GM19025 (cell line): ENCODE results near the gene PIK3IP1.

Source experiments
- ATAC-seq: cut with Tn5 transposase; IDR thresholded peaks from one replicate; pipeline ENCODE4 v1.9.1; 2021; ENCODE audit warnings: mild to moderate bottlenecking, low read depth, moderate library complexity; ENCODE audit not compliant: unreplicated experiment

PIK3IP1 gene

DNA sequence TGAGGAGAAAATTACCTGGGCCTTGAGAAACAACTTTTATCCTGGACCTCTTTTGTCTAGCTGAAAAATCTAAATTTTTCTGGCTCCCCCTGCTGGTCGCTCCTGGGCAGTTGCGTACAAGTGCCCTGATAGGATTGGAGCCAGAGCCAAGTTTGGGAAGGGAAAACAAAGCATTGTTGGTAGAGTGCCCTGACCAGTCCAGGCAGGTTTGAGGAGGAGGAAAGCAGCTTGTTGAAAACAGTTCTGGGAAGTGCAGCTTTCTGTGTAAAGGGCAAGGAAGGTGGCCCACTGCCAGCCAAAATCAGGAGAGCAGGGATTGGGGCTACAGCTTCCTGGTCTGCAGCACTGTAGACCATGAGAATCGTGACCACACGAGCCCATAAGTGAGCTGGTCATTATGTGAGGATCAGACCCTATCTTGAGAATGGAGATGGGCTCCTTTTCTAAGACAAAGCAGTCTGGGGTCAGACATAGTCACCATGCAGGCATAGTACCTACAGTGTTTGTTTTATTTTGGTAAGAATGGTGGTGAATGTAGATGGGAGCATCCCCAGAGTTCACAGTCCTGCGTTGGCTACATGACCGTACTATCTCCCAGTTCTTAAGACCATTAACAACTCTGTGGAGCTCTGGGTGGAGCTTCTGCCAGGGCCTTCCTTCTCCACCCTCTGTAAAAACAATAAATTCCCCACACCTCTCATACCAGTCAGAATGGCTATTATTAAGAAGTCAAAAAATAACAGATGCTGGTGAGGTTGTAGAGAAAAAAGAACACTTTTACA, 21.3 kb upstream of the PIK3IP1 start:
- no peak for ATAC-seq

DNA sequence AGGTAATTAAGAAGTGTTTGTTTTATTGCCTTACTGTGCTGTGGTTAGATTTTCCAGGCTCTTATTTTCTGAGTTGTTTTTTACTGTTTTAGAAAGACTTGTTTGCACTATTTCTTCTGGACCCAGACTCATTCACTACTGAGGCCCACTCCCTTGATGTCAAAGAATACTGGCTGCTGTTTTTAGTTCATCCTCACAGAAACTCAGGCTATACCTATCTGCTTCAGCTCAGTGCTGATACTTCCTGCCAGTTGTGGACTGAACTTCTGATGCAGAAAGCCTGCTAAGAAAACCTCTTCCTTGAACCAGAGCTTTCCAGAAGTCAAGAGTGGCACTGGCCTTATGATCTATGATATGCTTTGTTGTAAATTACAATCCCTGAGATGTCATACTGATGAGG, 15.9 kb upstream of the PIK3IP1 start:
- ATAC-seq = no peak

DNA sequence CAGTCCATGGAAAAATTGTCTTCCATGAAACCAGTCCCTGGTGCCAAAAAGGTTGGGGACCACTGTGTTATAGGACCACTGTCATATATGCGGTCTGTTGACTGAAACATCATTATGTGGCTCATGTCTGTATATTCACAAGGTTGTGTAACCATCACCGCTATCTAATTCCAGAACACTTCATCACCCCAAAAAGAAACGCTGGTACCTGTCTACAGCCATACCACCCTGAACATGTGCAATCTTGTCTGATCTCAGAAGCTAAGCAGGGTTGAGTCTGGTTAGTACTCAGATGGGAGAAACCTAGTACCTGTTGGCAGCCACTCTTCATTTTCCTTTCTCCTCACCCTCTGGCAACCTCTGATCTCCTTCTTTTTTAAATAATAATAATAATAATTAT, 12.9 kb upstream of the PIK3IP1 start:
- ATAC-seq = no peak

DNA sequence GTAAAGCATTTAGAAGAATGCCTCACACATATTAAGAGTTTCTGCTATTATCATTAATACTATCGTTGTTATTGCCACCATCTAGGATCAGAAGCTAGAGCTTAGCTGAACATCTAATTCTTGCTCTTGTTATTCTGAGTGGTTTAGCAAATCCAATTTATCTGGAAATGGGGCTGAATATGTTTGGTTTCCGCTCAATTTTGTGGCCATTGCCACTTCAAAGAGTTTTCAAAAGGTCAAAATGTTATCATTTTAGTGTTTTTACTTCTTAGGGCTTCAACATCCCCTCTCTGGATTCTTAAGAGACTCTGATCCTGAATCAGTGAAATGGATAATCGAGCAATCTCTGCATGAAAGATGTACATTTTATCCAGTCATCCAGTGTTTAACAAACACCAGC, 10.2 kb upstream of the PIK3IP1 start:
- ATAC-seq = no peak

DNA sequence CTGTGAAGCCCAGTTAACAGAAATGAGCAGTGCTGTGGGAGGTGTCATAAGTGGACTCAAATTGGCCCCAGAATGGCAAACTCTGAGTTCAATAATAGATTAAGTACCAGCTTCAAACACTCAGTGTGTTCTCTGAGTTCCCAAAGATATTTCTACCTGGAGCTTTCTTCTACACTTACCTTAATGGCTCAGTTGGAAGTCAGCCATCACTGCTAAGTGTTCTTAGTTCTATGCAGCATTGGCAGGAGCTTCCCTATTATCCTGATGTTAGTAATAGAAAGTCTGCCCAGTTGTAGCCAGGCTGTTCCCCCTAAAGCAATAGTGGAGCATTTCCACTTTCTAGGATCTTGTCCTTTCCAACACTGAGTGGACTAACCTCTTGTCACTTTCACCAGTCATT, 9.7 kb upstream of the PIK3IP1 start:
- no peak for ATAC-seq

DNA sequence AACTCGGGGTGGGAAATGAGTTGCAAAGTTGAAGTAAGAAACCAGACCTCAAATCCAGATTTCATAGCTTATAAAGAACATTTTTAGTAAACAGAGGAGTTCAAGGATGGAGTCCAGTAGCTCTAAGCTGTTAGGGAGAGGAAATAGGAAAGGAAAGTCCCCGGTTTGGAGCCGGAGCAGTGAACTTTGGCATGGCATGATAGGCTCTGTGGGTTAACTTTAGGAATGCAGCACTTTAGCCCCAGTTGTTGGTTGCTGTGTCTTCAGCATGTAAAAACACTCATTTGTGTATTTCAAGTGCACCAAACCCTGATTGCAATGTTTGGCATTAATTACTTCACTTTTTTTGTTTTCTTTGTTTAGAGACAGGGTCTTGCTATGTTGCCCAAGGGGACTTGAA, 8.6 kb upstream of the PIK3IP1 start:
- ATAC-seq = no peak

DNA sequence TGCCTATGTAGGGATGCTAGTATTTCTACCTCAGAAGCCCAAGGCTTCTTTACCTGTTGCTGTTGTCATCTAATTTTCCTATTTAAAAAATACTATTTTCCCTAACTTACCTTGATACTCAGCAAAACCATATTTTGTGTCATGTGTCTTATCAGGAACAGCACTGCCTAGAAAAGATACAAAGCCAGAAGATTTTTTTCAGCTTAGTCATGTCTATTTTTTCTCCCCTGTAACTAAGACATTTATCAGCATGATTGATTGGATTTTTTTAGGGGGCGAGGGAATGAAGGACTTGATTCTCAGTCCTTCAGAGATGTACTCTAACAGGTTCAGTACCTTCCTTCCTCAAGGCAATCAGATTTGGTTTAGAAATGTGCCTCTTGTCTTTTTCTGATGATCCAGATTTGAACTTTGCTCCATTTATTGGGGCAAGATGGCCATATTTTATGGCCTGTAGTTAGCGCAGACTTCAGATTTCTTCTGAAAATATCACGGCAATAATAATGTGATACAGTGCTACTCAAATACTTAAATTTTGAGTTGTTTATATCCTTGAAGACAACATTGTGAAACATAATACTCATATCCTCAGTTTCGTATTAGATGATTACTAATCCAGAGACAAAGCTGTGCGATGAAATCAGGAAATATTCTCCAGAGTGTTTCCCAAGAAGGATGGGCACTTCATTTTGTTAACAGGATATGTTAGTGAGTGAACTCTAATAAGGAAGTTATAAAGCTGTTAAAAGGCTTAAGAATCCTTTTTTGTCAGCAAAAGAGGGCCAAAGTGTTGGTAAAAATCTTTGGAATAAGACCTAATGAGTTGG, 3.8 kb upstream of the PIK3IP1 start:
- no peak for ATAC-seq

DNA sequence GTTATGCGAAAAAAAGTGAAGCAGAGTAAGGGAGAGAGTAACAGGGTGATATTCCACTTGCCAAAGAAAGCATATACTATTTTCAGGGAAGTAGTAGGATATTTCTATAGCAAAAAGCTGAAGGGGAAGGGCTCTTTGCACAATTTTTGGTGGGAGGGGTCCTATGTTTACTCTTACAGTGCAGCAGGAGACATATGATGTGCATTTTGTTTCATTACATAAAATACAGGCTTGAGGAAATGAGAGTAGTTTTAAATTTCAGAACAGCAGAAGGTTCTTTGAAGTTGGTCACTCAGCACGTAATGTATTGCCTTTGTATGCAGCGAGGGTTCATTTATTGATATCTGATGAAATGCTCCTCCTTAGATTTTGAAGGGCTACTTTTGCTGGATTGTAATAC, 3.1 kb upstream of the PIK3IP1 start:
- ATAC-seq = no peak

DNA sequence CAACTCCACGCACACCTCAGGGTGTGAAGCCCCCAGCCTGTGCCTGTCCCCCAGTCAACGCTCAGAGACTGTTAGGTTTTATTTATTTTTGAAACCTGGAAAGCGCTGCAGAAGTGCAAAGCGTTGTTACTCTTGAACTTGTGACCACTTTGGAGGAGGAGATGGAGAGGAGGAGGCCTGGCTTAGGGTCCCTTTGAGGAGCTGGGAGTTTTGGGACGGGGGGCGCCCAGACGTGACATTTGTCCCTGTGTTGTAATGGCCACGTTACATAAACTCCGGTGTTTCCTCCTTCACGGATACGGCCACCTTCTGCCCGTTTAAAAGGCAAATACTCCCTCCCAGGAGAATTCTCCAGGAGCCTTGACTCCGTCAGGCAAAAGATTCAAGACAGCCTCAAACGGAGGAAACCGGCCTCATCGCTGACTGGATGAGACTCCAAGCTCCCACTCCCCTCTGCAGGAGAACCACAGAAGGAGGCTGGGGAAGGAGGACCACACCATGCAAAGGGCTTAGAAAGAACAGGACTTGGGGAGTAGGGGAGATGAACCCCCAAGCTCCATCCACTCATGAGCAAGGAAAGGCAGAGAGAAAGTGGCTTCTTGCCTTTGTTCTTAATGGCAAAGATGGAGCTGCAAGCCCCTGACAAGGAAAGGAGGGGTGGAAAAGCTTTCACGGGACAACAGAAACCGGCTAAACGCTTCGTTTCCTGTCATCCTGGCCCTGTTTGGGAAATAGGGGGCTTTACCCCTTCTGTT, 630 bp downstream of the PIK3IP1 start:
- ATAC-seq = no peak

DNA sequence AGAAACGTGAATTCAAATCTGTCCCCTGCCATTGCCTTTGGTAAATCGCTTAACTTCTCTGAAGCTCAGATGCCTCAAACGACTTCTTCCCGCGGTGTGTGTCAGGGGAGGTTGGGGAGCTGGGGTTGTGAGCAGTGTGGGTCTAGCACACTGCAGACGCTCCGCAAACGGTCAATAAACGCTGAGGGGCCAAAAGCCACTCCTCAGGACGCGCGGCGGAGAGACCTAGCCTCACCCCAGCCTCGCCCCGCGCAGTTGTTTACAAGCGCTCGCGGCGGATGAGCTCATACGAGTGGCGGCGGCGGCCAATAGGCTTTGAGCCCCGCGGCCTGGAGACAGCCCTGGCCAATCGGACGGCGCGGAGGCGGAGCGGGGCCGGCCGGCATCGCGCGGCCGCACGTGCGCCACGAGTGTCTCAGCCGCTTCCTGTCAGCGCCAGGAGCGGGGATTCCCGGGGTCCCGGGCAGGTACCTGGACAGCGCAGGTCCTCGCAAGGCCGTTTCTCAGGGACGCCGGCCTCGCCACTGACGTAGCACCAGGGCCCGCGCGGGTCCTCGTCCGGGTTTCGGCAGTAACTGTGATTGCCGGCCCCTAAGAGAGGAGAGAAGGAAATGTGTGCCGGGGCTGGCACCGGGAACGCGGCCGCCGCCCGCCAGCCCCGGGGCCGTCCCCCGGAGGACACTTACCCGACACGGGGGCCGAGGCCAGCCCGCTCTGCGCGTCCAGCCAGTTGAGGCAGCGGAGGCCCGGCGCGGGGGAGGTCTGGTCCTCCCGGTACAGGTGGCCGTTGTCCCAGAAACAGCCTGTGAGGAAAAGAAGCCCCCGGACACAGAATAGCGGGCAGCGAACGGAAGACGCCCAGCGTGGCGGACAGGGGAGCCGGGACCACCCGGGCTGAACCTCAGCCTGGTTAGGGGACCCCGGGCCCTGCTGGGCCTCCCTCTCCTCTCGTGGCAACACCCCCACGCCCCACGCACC, 1.5 kb downstream of the PIK3IP1 start:
- peak; percentile 90 for ATAC-seq

DNA sequence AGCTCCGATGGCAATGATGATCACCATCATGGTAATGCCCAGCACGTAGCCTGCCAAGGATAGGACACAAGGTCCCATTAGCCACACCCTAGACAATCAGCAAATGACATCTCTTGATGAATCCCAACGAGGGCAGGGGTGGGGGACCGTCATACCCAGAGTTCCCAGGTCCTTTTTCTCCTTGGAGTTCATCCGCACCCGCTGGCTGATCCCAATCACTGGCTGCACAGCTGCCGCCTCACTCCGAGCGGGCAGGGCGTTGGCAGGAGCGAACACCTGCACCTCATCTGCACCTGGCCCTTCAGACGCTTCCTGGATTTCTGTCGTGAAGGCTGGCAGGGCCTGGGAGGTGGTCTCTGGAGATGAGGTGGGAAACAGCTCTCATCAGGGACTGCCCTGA, 2.9 kb downstream of the PIK3IP1 start:
- ATAC-seq = no peak

DNA sequence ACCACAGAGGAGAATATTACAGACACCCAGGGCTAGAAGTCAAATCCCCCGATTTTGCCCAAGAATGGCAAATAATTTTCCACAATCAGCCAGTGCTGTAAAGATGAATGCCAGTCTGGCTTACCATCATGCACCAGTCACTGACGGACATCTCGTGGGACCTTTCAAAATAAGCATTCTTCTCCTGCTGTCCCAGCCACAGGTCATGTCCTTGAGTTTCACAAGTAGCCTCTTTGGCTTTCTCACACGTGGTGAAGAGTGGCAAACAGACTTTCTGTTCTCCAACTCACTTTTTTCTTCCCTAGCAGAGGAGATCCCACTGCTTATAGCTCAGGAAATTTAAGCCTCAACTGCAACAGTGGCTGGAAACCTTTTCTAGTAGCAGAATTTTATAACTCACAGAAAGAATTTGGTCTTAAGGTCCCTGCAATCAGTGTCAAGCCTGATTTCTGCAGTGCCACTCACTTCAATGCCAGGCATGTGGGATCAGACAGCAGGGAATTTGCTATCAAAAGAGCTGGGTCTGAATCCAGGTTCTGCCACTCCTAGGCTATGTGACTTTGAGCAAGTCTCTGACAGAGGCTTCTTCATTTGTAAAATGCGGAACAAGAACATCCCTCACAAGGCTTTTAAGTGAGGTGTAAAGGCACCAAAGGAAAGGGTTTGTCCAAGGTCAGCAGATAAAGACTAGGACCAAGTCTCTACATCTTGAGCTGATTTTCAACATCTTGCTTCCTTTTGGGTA, 3.6 kb downstream of the PIK3IP1 start:
- no peak for ATAC-seq

DNA sequence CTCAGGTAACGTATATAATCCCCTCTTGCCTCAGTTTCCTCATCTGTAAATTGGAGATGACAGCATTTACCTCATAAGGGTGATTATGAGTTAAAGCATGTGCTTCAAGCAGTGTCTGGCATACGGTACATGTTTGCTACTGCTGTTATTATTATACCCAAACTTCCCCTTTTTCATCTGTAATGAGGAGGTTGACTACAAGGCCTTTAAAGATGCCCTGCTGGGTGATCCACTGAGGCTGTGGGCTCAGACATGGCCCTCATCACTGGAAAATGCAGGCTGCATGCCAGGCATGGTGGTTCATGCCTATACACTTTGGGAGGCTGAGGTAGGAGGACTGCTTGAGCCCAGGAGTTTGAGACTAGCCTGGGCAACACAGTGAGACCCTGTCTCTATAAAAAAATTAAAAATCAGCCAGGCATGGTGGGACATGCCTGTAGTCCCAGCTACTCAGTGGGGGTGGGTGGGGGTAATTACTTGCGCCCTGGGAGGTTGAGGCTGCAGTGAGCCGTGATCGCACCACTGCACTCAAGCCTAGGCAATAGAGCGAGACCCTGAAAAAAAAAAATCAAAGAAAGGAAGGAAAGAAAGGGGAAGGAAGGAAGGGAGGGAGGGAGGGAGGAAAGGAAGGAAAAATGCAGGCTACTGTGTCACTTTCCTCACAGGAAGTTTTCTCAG, 4.3 kb downstream of the PIK3IP1 start:
- no peak for ATAC-seq

DNA sequence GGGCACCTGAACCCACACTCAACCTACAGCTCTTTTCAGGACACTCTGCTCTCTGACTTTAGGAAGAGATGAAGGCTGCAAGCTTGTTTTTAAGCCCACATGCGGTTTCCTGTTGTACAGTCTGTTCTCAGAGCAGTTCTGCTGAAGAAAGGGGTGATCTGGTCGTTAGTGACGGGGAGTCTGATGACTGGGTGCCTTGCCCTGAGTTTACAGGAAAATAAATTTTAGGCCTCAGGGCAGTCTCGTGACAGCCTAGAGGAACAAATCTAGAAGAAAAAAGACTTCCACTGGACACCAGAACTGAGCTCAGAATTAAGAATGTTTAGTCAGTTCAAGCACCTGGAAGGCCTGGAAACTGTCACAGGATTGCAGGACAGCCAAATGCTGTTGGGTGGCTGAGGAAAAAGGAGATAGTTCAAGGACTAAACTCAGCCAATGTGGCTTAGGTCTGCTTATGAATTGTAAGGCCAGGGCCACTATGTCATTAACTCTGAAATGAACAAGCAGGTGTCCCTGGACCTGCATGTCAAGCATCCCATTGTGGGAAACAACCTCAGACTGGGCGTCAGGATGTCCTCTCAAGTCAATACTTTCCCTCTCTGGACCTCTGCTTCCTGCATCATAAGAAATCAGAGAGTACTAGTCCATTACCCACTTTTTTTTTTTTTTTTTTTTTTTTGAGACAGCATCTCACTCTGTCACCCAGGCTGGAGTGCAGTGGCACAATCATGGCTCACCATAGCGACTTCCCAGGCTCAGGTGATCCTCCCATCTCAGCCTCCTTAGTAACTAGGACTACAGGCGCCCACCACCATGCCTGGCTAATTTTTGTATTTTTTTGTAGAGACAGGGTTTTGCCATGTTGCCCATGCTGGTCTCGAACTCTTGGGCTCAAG, 5.7 kb downstream of the PIK3IP1 start:
- ATAC-seq = no peak

DNA sequence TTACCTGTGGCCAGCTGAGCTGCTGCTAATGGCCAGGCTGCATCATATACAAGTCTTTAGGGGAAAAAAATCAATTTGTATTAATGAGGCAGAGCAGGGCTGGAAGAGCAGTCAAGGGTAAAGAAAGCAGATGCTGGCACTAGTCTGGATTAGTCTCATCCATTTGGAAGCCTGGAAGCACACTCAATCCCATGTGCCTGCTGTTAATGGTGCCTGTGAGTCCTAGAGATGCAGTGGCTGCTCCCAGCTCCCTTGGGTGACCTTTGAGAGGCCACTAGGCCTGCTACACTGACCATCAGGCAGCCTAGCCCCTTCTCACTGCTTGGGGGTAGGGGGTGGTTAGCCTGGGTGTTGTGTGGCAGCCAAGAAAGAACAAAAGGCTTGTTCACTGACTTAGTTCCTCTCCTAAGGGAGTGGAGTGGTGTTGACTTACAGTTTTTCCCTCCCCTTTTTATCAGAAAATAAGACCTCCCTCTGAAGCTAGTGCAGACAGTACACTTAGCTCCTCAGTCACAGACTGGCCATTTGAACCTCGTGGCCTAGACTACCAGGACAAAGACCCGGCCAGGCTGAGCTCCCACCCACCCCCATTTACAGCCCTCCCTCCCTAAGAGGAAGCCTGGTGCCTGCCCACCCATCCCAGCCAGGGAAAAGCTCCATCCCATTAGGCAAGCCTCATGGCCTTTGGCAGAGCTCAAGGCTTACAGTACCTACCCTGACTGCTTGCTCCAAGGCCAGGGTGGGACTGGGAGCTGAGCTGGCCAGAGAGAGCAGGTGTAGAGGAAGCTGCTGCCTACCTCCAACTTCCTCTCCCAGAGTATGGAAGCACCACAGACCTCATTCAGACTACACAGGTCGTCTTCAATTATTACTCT, 7.8 kb downstream of the PIK3IP1 start:
- ATAC-seq = no peak

DNA sequence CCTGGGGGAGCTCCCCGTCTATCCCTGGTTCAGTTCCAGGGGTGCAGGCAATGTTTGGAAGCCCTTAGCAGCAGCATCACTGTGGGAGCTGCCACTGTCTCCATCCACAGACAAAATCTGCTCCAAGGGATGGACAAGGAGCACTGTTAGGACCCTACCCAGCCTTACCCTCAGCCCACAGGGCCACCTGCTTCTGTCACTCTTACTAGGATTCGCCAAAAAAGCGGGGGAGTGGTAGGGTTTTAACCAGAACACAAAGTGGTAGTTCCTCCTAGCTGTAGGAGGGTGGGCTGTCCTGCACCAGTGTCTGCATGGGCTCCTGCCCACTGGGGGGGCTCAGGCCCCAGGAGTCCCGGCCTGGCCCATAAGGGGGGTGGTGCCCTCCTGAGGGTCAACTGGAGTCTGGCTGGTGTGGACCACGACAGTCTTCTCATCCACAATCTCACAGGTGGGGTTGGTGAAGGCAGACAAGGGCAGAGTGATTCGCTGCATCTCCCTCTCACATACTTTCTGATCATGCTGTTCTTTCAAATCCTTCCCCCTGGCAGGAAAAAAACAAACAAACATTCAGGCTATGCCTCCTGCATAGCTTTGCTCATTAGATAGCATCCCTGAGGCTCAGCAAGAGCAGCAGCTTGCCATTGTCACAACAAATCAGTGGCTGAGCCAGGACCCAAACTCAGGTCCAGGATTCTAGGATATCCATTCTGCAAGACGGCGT, 9.4 kb downstream of the PIK3IP1 start:
- ATAC-seq = no peak
